Measurements from ENCODE around the gene KIF13A.

The KIF13A gene

GRCh38 chr6:17855381-17855780 is 132.1 kb downstream of the KIF13A start:
- H3K27ac ChIP-seq (replicated peaks) = no peak overlapping the region
- no peaks in the 10 kb centered on the region for H3K27me3 ChIP-seq (ENCODE audit: insufficient read depth, poor library complexity, severe bottlenecking)
- TF ChIP-seq GABPA (IDR thresholded peaks at IDR 0.05; ENCODE audit: low read depth) (no peak), POLR2AphosphoS5 (IDR thresholded peaks at IDR 0.05; ENCODE audit: low read depth) (no peak), SPI1 (IDR thresholded peaks at IDR 0.05; ENCODE audit: borderline replicate concordance, low read depth) (no peak), CTCF (IDR thresholded peaks at IDR 0.05; ENCODE audit: insufficient read depth, low read length) (no peak), REST (IDR thresholded peaks at IDR 0.05; ENCODE audit: insufficient replicate concordance, low read depth) (no peak)
- no peak overlapping the region for H3K4me3 ChIP-seq (replicated peaks; ENCODE audit: insufficient read depth, low read length)
- no peak for DNase-seq (ENCODE audit: low read depth in 1 of 2, low spot score in 1 of 2)

- Histone ChIP-seq H3K27ac (replicated peaks) (no peak overlapping the region), H3K4me3 (replicated peaks; ENCODE audit: insufficient read depth, low read length) (no peak overlapping the region), H3K27me3 (ENCODE audit: insufficient read depth, poor library complexity, severe bottlenecking) (no peaks in the 10 kb centered on the region)
- DNase-seq (ENCODE audit: low read depth in 1 of 2, low spot score in 1 of 2) = no peak
- TF ChIP-seq POLR2AphosphoS5 (IDR thresholded peaks at IDR 0.05; ENCODE audit: low read depth) (no peak), CTCF (IDR thresholded peaks at IDR 0.05; ENCODE audit: insufficient read depth, low read length) (no peak)
Measured at GRCh38 chr6:17853533-17853932, 133.9 kb downstream of the KIF13A start.

- no peak overlapping the region for H3K27ac ChIP-seq (replicated peaks)
Measured at GRCh38 chr6:17851720-17852161, 135.7 kb downstream of the KIF13A start.

More at GRCh38 chr6:17851720-17852161, 135.7 kb downstream of the KIF13A start:
- DNase-seq (ENCODE audit: low read depth in 1 of 2, low spot score in 1 of 2) = no peak
- Histone ChIP-seq H3K27me3 (ENCODE audit: insufficient read depth, poor library complexity, severe bottlenecking) (no peaks in the 10 kb centered on the region), H3K4me3 (replicated peaks; ENCODE audit: insufficient read depth, low read length) (no peak overlapping the region)
- no peak for TF ChIP-seq CTCF (IDR thresholded peaks at IDR 0.05; ENCODE audit: insufficient read depth, low read length)
- no peak for TF ChIP-seq REST (IDR thresholded peaks at IDR 0.05; ENCODE audit: insufficient replicate concordance, low read depth)
- TF ChIP-seq POLR2AphosphoS5 (IDR thresholded peaks at IDR 0.05; ENCODE audit: low read depth) = no peak
- TF ChIP-seq GABPA (IDR thresholded peaks at IDR 0.05; ENCODE audit: low read depth) = no peak
- TF ChIP-seq SPI1 (IDR thresholded peaks at IDR 0.05; ENCODE audit: borderline replicate concordance, low read depth) = no peak

Data from HL-60 (cell line).